HCT116 (cell line): Measurements from ENCODE around the gene RBM19. TPM values are rescaled to one million over a fixed set of nuclear protein-coding genes. Genes with fewer than 3 reads are reported as not detected.

Experiments used
- ATAC-seq: fragments of 200-7000 bp; cut with Tn5 transposase; 2 replicates; pipeline ENCODE4 v1.9.1; 2020; ENCODE audit warnings: mild to moderate bottlenecking, moderate library complexity
- BruUV-seq: library from RNA; stranded (reverse); fragments of 400-500 nt; replicated peaks from 2 replicates; lab custom pipeline; 2021; lab: Mats Ljungman, UMichigan
- CTCF ChIA-PET: fragments of 300-600 bp; sonication (Branson Sonifier 250); formaldehyde crosslinking; loops from one replicate; lab custom pipeline; 2021; ENCODE audit warnings: antibody characterized with exemption; lab: Charles Lee
- POLR2A ChIA-PET: fragments of 300-600, 350-600 bp; sonication (Branson Sonifier 250); formaldehyde crosslinking; loops from one replicate; lab custom pipeline; 2021; ENCODE audit warnings: antibody characterized with exemption; lab: Charles Lee
- RAD21 ChIA-PET, 2 experiments: fragments of 300-600 bp; sonication (Branson Sonifier 250); formaldehyde crosslinking; loops; one replicate each; lab custom pipeline; 2023; ENCODE audit warnings: low total read pairs in 2 of 2; ENCODE audit not compliant: uncharacterized antibody in 2 of 2, unreplicated experiment in 2 of 2, low non-redundant PET in 1 of 2; lab: Charles Lee
- DNase-seq: peaks from one replicate; pipeline ENCODE4 v3.0.0-alpha.2; 2010; ENCODE audit warnings: low read depth, low spot score
- H2AFZ ChIP-seq: fragments of 200-600 bp; shearing (Covaris generic), sonication (generic); 2 replicates; pipeline ENCODE4 v1.6.1; 2017; ENCODE audit warnings: low read depth, mixed run types, mixed read lengths, antibody characterized with exemption, low read length; ENCODE audit not compliant: poor library complexity, severe bottlenecking
- H3K27ac ChIP-seq: 2 replicates; pipeline ENCODE4 v1.5.1; 2012; ENCODE audit warnings: low read depth, low read length
- H3K27me3 ChIP-seq: fragments of 200-600 bp; sonication (generic); 2 replicates; pipeline ENCODE4 v1.6.1; 2016; ENCODE audit warnings: mixed run types, low read length, mixed read lengths; ENCODE audit not compliant: insufficient read depth
- H3K36me3 ChIP-seq, 2 experiments: fragments of 200-500 bp in 1 of 2; fragments of 200-600 bp in 1 of 2; sonication (Bioruptor generic) in 1 of 2; sonication (generic) in 1 of 2; 2 replicates each; pipeline versions ENCODE4 v1.5.1 to v1.6.1; 2014 to 2016; ENCODE audit warnings: low read length in 2 of 2, inconsistent platforms in 1 of 2, mixed read lengths in 1 of 2, mixed run types in 1 of 2; ENCODE audit not compliant: insufficient read depth in 2 of 2, control insufficient read depth in 1 of 2
- H3K4me1 ChIP-seq, 2 experiments: fragments of 200-600 bp in 1 of 2; sonication (generic) in 1 of 2; 2 replicates each; pipeline versions ENCODE4 v1.5.1 to v1.6.1; 2012 to 2017; ENCODE audit warnings: low read length in 2 of 2, inconsistent platforms in 1 of 2, mild to moderate bottlenecking in 1 of 2, mixed read lengths in 1 of 2, mixed run types in 1 of 2, moderate library complexity in 1 of 2; ENCODE audit not compliant: insufficient read depth in 2 of 2, control insufficient read depth in 1 of 2
- H3K4me2 ChIP-seq: fragments of 200-600 bp; sonication (generic); 2 replicates; pipeline ENCODE4 v1.6.1; 2017; ENCODE audit warnings: mixed run types, low read length, mixed read lengths
- H3K4me3 ChIP-seq, 2 experiments: fragments of 200-600 bp in 1 of 2; sonication (generic) in 1 of 2; replicated peaks in 1 of 2; 2 replicates each; pipeline ENCODE4 v1.5.1; 2011 to 2016; ENCODE audit warnings: low read length in 2 of 2, control low read depth in 1 of 2, low read depth in 1 of 2, mild to moderate bottlenecking in 1 of 2, mixed read lengths in 1 of 2, mixed run types in 1 of 2
- H3K79me2 ChIP-seq: fragments of 200-600 bp; sonication (generic); 2 replicates; pipeline ENCODE4 v1.6.1; 2017; ENCODE audit warnings: mild to moderate bottlenecking, mixed run types, low read length, moderate library complexity, mixed read lengths; ENCODE audit not compliant: insufficient read depth
- H3K9ac ChIP-seq: fragments of 200-600 bp; sonication (generic); 2 replicates; pipeline ENCODE4 v1.6.1; 2016; ENCODE audit warnings: low read length, mixed read lengths
- H3K9me2 ChIP-seq: fragments of 200-600 bp; sonication (generic), shearing (Covaris generic); 2 replicates; pipeline ENCODE4 v1.6.1; 2017; ENCODE audit warnings: mixed run types, mild to moderate bottlenecking, moderate library complexity; ENCODE audit not compliant: insufficient read depth
- H3K9me3 ChIP-seq, 2 experiments: fragments of 200-500 bp in 1 of 2; fragments of 200-600 bp in 1 of 2; sonication (Bioruptor generic) in 1 of 2; sonication (generic) in 1 of 2; 2 replicates each; pipeline ENCODE4 v1.6.1; 2014 to 2017; ENCODE audit warnings: low read length in 2 of 2, mixed read lengths in 2 of 2, inconsistent platforms in 1 of 2, low read depth in 1 of 2, mild to moderate bottlenecking in 1 of 2, mixed run types in 1 of 2, moderate library complexity in 1 of 2; ENCODE audit not compliant: control insufficient read depth in 1 of 2, insufficient read depth in 1 of 2
- H4K20me1 ChIP-seq: fragments of 200-600 bp; sonication (generic), shearing (Covaris generic); 2 replicates; pipeline ENCODE4 v1.6.1; 2017; ENCODE audit warnings: mixed run types, mild to moderate bottlenecking, moderate library complexity; ENCODE audit not compliant: insufficient read depth
- CBX3 ChIP-seq: IDR thresholded peaks from 2 replicates; pipeline ENCODE4 v1.6.1; 2012; ENCODE audit warnings: low read depth
- CEBPB ChIP-seq: IDR thresholded peaks from 2 replicates; pipeline ENCODE4 v1.6.1; 2012; ENCODE audit warnings: low read depth
- ELF1 ChIP-seq: IDR thresholded peaks from 2 replicates; pipeline ENCODE4 v1.6.1; 2012; ENCODE audit warnings: low read depth, borderline replicate concordance
- EZH2 ChIP-seq: fragments of 200-600 bp; sonication (generic); IDR thresholded peaks from 2 replicates; pipeline ENCODE4 v1.6.1; 2017; ENCODE audit warnings: antibody characterized with exemption, mixed run types
- EZH2phosphoT487 ChIP-seq: fragments of 200-600 bp; IDR thresholded peaks from 2 replicates; pipeline ENCODE4 v1.6.1; 2018; ENCODE audit warnings: antibody characterized with exemption, borderline replicate concordance
- FOSL1 ChIP-seq: IDR thresholded peaks from 2 replicates; pipeline ENCODE4 v1.6.1; 2012; ENCODE audit warnings: low read depth
- JUND ChIP-seq: IDR thresholded peaks from 2 replicates; pipeline ENCODE4 v1.6.1; 2012
- POLR2A ChIP-seq: IDR thresholded peaks from 2 replicates; pipeline ENCODE4 v1.7.0; 2011; ENCODE audit warnings: borderline replicate concordance; ENCODE audit not compliant: insufficient read depth, insufficient read length; ENCODE audit errors: extremely low read depth
- POLR2AphosphoS5 ChIP-seq: IDR thresholded peaks from 2 replicates; pipeline ENCODE4 v1.6.1; 2011; ENCODE audit warnings: mild to moderate bottlenecking, low read depth, low read length, moderate library complexity
- RAD21 ChIP-seq: IDR thresholded peaks from 2 replicates; pipeline ENCODE4 v1.6.1; 2012; ENCODE audit warnings: low read depth, mild to moderate bottlenecking
- SIN3A ChIP-seq: IDR thresholded peaks from 2 replicates; pipeline ENCODE4 v1.6.1; 2012; ENCODE audit warnings: low read depth
- SP1 ChIP-seq: IDR thresholded peaks from 2 replicates; pipeline ENCODE4 v1.6.1; 2012; ENCODE audit warnings: low read depth
- SRF ChIP-seq: IDR thresholded peaks from 2 replicates; pipeline ENCODE4 v1.6.1; 2012; ENCODE audit warnings: low read depth
- TCF7L2 ChIP-seq: IDR thresholded peaks from 2 replicates; pipeline ENCODE4 v1.7.0; 2011; ENCODE audit warnings: borderline replicate concordance, inconsistent platforms; ENCODE audit not compliant: insufficient read depth, insufficient read length; ENCODE audit errors: extremely low read depth
- YY1 ChIP-seq: IDR thresholded peaks from 2 replicates; pipeline ENCODE4 v1.6.1; 2011; ENCODE audit warnings: low read length, low read depth, moderate library complexity, mild to moderate bottlenecking; ENCODE audit not compliant: insufficient replicate concordance; ENCODE audit errors: extremely low read depth
- intact Hi-C: fragments of 100-400 bp; cut with micrococcal nuclease; formaldehyde crosslinking; loops from 2 replicates; pipeline ENCODE4 v1.10.0; 2022
- total RNA-seq: library from RNA; stranded (reverse); gene quantifications from one replicate; pipeline ENCODE4 v1.2.1, GENCODE V29; 2021; ENCODE audit not compliant: unreplicated experiment
- TF ChIP-seq, protein P1 (sequence below): IDR thresholded peaks from 2 replicates; pipeline ENCODE4 v1.6.1; 2011; ENCODE audit warnings: mild to moderate bottlenecking, low read length, moderate library complexity; ENCODE audit not compliant: insufficient replicate concordance; ENCODE audit errors: extremely low read depth
- TF ChIP-seq, protein P2 (sequence below), 3 experiments: fragments of 200-600 bp in 1 of 3; sonication (generic) in 1 of 3; IDR thresholded peaks in 2 of 3; conservative IDR thresholded peaks in 1 of 3; 2 replicates each; pipeline ENCODE4 v1.5.1; 2012 to 2017; ENCODE audit warnings: low read depth in 2 of 3, low read length in 2 of 3, antibody characterized with exemption in 1 of 3, borderline replicate concordance in 1 of 3, control low read depth in 1 of 3, mild to moderate bottlenecking in 1 of 3, mixed read lengths in 1 of 3, mixed run types in 1 of 3, moderate library complexity in 1 of 3; ENCODE audit not compliant: insufficient read depth in 1 of 3
- TF ChIP-seq, protein P3 (sequence below): IDR thresholded peaks from 2 replicates; pipeline ENCODE4 v1.6.1; 2012

RBM19 gene
- total RNA-seq, 1 experiment from 2014 or later: 30.7 TPM

DNA sequence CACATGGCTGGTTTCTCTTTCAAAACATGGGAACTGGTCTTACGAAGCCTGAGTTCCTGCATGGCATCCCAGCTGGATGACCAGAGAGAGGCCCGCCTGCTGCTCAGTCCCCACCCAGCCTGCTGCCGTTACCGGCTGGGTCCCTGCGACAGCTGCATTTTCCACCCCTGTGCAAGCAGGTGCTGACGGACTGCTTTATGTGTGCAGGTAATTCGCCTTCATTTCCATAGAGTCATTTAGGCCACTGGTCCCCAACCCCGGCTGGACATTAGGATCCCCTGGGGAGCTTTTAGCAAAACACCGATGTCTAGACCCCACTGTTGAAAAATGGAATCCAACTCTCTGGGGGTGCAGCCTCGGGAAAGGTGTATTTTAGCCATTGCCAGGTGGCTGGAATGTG, 51.9 kb downstream of the RBM19 start:
- ChIA-PET CTCF (interaction anchor here (1.2 kb wide), 1 partner anchor 452 kb away, joined by 3 read pairs; no protein-coding TSS in a partner anchor), POLR2A (no interaction called here), RAD21 (no interaction called here)
- Histone ChIP-seq H3K9me3 (no peaks in the 10 kb centered on the region), H3K9ac (no peak overlapping the region), H2AFZ (no peak overlapping the region), H3K4me1 (no peaks in the 10 kb centered on the region), H3K27ac (no peak overlapping the region), H3K27me3 (no peaks in the 10 kb centered on the region), H3K4me3 (no peak overlapping the region), H3K36me3 (peaks cover 2 to 13% of the 10 kb centered on the region in 2 experiments; a peak in 3 of 4 replicates), H3K4me2 (no peak overlapping the region), H3K9me2 (no peaks in the 10 kb centered on the region), H4K20me1 (no peaks in the 10 kb centered on the region), H3K79me2 (no peaks in the 10 kb centered on the region)
- ATAC-seq (no peak), DNase-seq (no peak)
- BruUV-seq: no TSS peak
- TF ChIP-seq, protein P1, sequence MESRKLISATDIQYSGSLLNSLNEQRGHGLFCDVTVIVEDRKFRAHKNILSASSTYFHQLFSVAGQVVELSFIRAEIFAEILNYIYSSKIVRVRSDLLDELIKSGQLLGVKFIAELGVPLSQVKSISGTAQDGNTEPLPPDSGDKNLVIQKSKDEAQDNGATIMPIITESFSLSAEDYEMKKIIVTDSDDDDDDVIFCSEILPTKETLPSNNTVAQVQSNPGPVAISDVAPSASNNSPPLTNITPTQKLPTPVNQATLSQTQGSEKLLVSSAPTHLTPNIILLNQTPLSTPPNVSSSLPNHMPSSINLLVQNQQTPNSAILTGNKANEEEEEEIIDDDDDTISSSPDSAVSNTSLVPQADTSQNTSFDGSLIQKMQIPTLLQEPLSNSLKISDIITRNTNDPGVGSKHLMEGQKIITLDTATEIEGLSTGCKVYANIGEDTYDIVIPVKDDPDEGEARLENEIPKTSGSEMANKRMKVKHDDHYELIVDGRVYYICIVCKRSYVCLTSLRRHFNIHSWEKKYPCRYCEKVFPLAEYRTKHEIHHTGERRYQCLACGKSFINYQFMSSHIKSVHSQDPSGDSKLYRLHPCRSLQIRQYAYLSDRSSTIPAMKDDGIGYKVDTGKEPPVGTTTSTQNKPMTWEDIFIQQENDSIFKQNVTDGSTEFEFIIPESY: no peak
- TF ChIP-seq POLR2AphosphoS5 (no peak), RAD21 (no peak), YY1 (no peak), CBX3 (no peak), FOSL1 (no peak), SIN3A (no peak), SP1 (no peak), ELF1 (no peak), JUND (no peak), POLR2A (no peak), EZH2phosphoT487 (no peak), CEBPB (no peak), EZH2 (no peak), TCF7L2 (no peak), SRF (no peak)
- TF ChIP-seq, protein P2, sequence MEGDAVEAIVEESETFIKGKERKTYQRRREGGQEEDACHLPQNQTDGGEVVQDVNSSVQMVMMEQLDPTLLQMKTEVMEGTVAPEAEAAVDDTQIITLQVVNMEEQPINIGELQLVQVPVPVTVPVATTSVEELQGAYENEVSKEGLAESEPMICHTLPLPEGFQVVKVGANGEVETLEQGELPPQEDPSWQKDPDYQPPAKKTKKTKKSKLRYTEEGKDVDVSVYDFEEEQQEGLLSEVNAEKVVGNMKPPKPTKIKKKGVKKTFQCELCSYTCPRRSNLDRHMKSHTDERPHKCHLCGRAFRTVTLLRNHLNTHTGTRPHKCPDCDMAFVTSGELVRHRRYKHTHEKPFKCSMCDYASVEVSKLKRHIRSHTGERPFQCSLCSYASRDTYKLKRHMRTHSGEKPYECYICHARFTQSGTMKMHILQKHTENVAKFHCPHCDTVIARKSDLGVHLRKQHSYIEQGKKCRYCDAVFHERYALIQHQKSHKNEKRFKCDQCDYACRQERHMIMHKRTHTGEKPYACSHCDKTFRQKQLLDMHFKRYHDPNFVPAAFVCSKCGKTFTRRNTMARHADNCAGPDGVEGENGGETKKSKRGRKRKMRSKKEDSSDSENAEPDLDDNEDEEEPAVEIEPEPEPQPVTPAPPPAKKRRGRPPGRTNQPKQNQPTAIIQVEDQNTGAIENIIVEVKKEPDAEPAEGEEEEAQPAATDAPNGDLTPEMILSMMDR (IDR thresholded peaks at IDR 0.05 in 2 of 3, conservative IDR thresholded peaks at IDR 0.05 in 1 of 3; ENCODE audit: borderline replicate concordance in 1 of 3, insufficient read depth in 1 of 3, low read depth in 2 of 3, low read length in 2 of 3): no peak
- TF ChIP-seq, protein P3, sequence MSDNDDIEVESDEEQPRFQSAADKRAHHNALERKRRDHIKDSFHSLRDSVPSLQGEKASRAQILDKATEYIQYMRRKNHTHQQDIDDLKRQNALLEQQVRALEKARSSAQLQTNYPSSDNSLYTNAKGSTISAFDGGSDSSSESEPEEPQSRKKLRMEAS: no peak
- intact Hi-C loops: loop anchor here (5.0 kb wide), 1 partner anchor 47 kb away; no protein-coding TSS in a partner anchor
